ENCODE results near the gene THAP6. TPM values are rescaled to one million over a fixed set of nuclear protein-coding genes. Genes with fewer than 3 reads are reported as not detected.

The THAP6 gene, protein sequence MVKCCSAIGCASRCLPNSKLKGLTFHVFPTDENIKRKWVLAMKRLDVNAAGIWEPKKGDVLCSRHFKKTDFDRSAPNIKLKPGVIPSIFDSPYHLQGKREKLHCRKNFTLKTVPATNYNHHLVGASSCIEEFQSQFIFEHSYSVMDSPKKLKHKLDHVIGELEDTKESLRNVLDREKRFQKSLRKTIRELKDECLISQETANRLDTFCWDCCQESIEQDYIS
- 10 to 100 TPM; 17.9 to 42.0 (median 25.7) TPM for total RNA-seq
- 1 to 10 TPM; 3.1 to 5.3 (median 4.1) TPM for polyA plus RNA-seq
- long read RNA-seq, donor 1, partial matches to known transcripts = 0 of 5 reads
- long read RNA-seq, donor 1, other reads (novel, unspliced or antisense) = 0 of 5 reads
- long read RNA-seq, donor 2, partial matches to known transcripts = 0 of 7 reads
- long read RNA-seq, donor 2, other reads (novel, unspliced or antisense) = 0 of 7 reads

DNA sequence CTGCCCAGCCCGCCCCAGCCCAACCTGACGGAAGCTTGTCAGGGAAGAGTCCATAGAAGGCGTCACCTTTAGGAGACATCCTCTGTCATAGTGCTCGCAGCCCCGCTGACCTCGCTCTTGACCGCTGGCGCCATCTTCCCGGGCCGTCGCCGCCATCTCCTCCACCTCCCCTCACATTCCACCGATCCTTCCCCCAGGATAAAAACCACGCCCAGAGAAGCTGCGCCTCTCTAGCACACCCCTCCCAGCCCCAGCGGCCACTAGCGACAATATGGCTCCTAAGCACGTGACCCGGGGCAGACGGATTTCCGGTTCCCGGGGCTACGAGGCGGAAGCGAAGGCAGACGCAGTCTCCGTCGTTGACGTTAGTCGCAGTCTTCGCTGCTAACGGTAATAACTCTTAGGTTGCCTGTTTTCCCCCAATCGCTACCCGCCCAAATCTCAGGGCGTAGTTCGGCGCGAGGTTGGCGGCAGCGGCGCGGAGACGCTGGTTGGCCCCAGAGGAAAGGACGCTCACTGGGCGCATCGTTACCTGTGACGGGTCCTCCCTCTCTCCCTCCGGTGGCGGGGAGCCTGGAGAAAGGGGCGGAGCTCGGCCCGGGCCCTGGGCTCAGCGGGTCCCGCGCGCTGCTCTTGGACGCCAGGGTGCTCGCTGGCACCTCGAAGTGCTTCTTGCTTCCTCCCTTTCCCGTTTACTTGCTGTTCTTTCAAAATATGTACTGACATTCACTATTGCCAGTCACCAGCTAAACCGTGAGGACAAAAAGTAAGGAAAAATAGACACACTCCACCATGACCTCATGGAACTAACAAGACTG is at the start of gene THAP6, which contains the start of gene RCHY1:
THAP6 (plus strand) TSS at position 343 of the 818 bp plus-strand sequence. CDS start 980 bp downstream, outside the sequence.
RCHY1 (minus strand) TSS at position 273 of the 818 bp plus-strand sequence; CDS start at position 156, 117 bp downstream.
- intact Hi-C loops (cut with DNase I; ENCODE audit: low total_unique reads) = no loop called here
- Histone ChIP-seq H3K27me3 (replicated peaks in 1 of 7) (no peaks in the 10 kb centered on the region), H3K4me1 (peaks cover 32 to 81% (median 59%) of the 10 kb centered on the region in 6 donors)

DNA sequence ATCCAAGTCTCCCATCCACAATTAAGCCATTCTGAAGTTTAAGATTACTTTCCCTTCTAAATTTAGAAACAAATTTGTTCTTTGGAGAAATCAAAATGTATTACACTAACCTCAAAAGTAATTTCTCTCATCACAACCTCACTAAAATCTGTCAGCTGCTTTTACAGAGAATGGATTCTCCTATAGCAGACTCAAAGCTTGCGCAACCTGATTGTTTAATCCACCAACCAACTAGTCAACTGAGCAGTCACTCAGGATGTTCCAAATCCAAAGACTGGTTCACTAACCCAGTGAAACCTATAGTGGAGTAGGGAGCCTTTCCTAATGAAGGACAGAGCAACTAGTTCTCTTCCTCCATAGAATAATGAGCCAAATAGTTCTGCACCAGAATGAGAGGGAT is 44.4 kb upstream of the THAP6 start:
- Histone ChIP-seq H3K4me3 (no peak overlapping the region), H3K9me3 (no peaks in the 10 kb centered on the region), H3K4me1 (no peaks in the 10 kb centered on the region), H3K27ac (no peak overlapping the region), H3K27me3 (replicated peaks in 1 of 7) (no peaks in the 10 kb centered on the region), H3K36me3 (peaks cover 0 to 6% (median 0%) of the 10 kb centered on the region in 6 donors)
- intact Hi-C loops (cut with DNase I; ENCODE audit: low total_unique reads) = no loop called here
- 94 to 100% (median 100%) methylated on average over 1 of the region's 1 CpG for WGBS, 5 donors
- TF ChIP-seq, protein P1, sequence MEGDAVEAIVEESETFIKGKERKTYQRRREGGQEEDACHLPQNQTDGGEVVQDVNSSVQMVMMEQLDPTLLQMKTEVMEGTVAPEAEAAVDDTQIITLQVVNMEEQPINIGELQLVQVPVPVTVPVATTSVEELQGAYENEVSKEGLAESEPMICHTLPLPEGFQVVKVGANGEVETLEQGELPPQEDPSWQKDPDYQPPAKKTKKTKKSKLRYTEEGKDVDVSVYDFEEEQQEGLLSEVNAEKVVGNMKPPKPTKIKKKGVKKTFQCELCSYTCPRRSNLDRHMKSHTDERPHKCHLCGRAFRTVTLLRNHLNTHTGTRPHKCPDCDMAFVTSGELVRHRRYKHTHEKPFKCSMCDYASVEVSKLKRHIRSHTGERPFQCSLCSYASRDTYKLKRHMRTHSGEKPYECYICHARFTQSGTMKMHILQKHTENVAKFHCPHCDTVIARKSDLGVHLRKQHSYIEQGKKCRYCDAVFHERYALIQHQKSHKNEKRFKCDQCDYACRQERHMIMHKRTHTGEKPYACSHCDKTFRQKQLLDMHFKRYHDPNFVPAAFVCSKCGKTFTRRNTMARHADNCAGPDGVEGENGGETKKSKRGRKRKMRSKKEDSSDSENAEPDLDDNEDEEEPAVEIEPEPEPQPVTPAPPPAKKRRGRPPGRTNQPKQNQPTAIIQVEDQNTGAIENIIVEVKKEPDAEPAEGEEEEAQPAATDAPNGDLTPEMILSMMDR (IDR thresholded peaks at IDR 0.05 in 8 of 11, conservative IDR thresholded peaks at IDR 0.05 in 3 of 11) = no peak
- TF ChIP-seq POLR2AphosphoS5 (IDR thresholded peaks at IDR 0.05) (no peak), POLR2A (IDR thresholded peaks at IDR 0.05) (no peak)
- no peak for DNase-seq

More for the DNA sequence above, at the start of gene THAP6, which contains the start of gene RCHY1:
- Histone ChIP-seq H3K9me3 (no peaks in the 10 kb centered on the region), H3K4me3 (peak within 1 kb of the TSS; percentile 56 to 92 (median 72)), H3K27ac (peak within 1 kb of the TSS; percentile 93 to 100 (median 99)), H3K36me3 (peaks cover 3 to 40% (median 18%) of the 10 kb centered on the region in 6 donors)
- TF ChIP-seq POLR2AphosphoS5 (IDR thresholded peaks at IDR 0.05) (peak; percentile 98 to 99 (median 98)), POLR2A (IDR thresholded peaks at IDR 0.05) (peak in 1 of 3 donors; percentile 52)
- TF ChIP-seq, protein P1 (IDR thresholded peaks at IDR 0.05 in 8 of 11, conservative IDR thresholded peaks at IDR 0.05 in 3 of 11) = peak in 6 of 11 experiments; percentile 8 to 57 (median 47)
- WGBS, 5 donors = 0 to 1% (median 0%) methylated on average over 23 to 61 of the region's 61 CpGs
- peak; percentile 98 for DNase-seq

DNA sequence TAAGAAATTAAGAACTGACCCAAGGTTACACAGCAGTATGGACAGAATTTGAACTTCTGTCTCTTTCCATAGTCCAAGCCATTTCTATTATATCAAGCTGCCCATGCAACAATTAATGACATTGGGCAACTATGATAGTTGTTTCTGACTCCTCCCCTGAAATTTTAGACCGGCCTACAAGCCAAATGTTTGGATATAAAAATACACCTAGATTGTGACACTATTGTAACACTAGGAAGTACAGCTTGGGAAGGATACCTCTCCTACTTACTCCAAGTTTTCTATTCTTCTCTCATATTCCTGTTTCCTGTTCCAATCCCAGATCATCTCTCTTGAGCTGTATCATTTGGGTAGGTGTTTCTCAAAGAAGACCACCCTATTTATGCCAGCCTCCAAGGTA is 43.5 kb upstream of the THAP6 start:
- no peak for DNase-seq
- WGBS, 5 donors = 86 to 97% (median 93%) methylated on average over 1 of the region's 1 CpG
- TF ChIP-seq, protein P1 (IDR thresholded peaks at IDR 0.05 in 8 of 11, conservative IDR thresholded peaks at IDR 0.05 in 3 of 11) = no peak
- no peak for TF ChIP-seq POLR2AphosphoS5 (IDR thresholded peaks at IDR 0.05)
- no peak for TF ChIP-seq POLR2A (IDR thresholded peaks at IDR 0.05)
- H3K36me3 ChIP-seq = peaks cover 0 to 10% (median 0%) of the 10 kb centered on the region in 6 donors
- H3K27ac ChIP-seq = no peak overlapping the region
- no peaks in the 10 kb centered on the region for H3K27me3 ChIP-seq (replicated peaks in 1 of 7)
- no peaks in the 10 kb centered on the region for H3K4me1 ChIP-seq
- no peak overlapping the region for H3K4me3 ChIP-seq
- no peaks in the 10 kb centered on the region for H3K9me3 ChIP-seq
- intact Hi-C loops (cut with DNase I; ENCODE audit: low total_unique reads) = no loop called here
